Measurements from ENCODE around the gene TTC28. TPM values are rescaled to one million over a fixed set of nuclear protein-coding genes. Genes with fewer than 3 reads are reported as not detected.
A peak's percentile ranks its signal among the peaks of the same experiment; 100 is the strongest.
"Not testable (repeated sequence)": the region's sequence is repeated elsewhere in the genome, so short reads cannot be mapped to it uniquely, and the experiment has no call there.

The TTC28 gene
- 8.8 and 14.8 TPM in 2 replicates for total RNA-seq (2014; rRNA removed; shearing (Covaris generic))

GRCh38 chr22:28679611-28680287, at the start of gene TTC28:
TSS of gene TTC28 (minus strand) at chr22:28679840. CDS start at chr22:28679723, 117 bp downstream.
- peak; percentile 87 for DNase-seq
- peak within 1 kb of the TSS; percentile 77 for H3K4me3 ChIP-seq (ENCODE audit: insufficient read depth, low read depth, low read length)

GRCh38 chr22:28728621-28729313, 49.1 kb upstream of the TTC28 start:
- H3K27me3 ChIP-seq (ENCODE audit: control insufficient read depth, insufficient read depth, low read length): no peaks in the 10 kb centered on the region
- DNase-seq: no peak
- H3K36me3 ChIP-seq (replicated peaks; ENCODE audit: control insufficient read depth, insufficient read depth, low read length): peaks cover 15% of the 10 kb centered on the region
- no peak overlapping the region for H3K4me3 ChIP-seq (ENCODE audit: insufficient read depth, low read depth, low read length)

More at GRCh38 chr22:28679611-28680287, at the start of gene TTC28:
- H3K27me3 ChIP-seq (ENCODE audit: control insufficient read depth, insufficient read depth, low read length); H3K36me3 ChIP-seq (replicated peaks; ENCODE audit: control insufficient read depth, insufficient read depth, low read length): not testable (repeated sequence)

GRCh38 chr22:28728002-28728401, 48.4 kb upstream of the TTC28 start:
- DNase-seq: no peak
- peaks cover 12% of the 10 kb centered on the region for H3K36me3 ChIP-seq (replicated peaks; ENCODE audit: control insufficient read depth, insufficient read depth, low read length)
- H3K27me3 ChIP-seq (ENCODE audit: control insufficient read depth, insufficient read depth, low read length): no peaks in the 10 kb centered on the region
- H3K4me3 ChIP-seq (ENCODE audit: insufficient read depth, low read depth, low read length): no peak overlapping the region

GRCh38 chr22:28718044-28718443, 38.4 kb upstream of the TTC28 start:
- no peak for DNase-seq
- Histone ChIP-seq H3K4me3 (ENCODE audit: insufficient read depth, low read depth, low read length) (no peak overlapping the region), H3K36me3 (replicated peaks; ENCODE audit: control insufficient read depth, insufficient read depth, low read length) (peaks cover 19% of the 10 kb centered on the region), H3K27me3 (ENCODE audit: control insufficient read depth, insufficient read depth, low read length) (no peaks in the 10 kb centered on the region)

- Histone ChIP-seq H3K4me3 (ENCODE audit: insufficient read depth, low read depth, low read length) (no peak overlapping the region), H3K36me3 (replicated peaks; ENCODE audit: control insufficient read depth, insufficient read depth, low read length) (peaks cover 15% of the 10 kb centered on the region), H3K27me3 (ENCODE audit: control insufficient read depth, insufficient read depth, low read length) (no peaks in the 10 kb centered on the region)
- no peak for DNase-seq
Observed at GRCh38 chr22:28716686-28717085, 37.0 kb upstream of the TTC28 start.

- peaks cover 13% of the 10 kb centered on the region for H3K36me3 ChIP-seq (replicated peaks; ENCODE audit: control insufficient read depth, insufficient read depth, low read length)
Observed at GRCh38 chr22:28715611-28716010, 36.0 kb upstream of the TTC28 start.

GRCh38 chr22:28714043-28714628, 34.5 kb upstream of the TTC28 start:
- no peak for DNase-seq
- H3K27me3 ChIP-seq (ENCODE audit: control insufficient read depth, insufficient read depth, low read length): no peaks in the 10 kb centered on the region
- no peak overlapping the region for H3K4me3 ChIP-seq (ENCODE audit: insufficient read depth, low read depth, low read length)

More at GRCh38 chr22:28715611-28716010, 36.0 kb upstream of the TTC28 start:
- no peak for DNase-seq
- Histone ChIP-seq H3K27me3 (ENCODE audit: control insufficient read depth, insufficient read depth, low read length) (no peaks in the 10 kb centered on the region), H3K4me3 (ENCODE audit: insufficient read depth, low read depth, low read length) (no peak overlapping the region)

GRCh38 chr22:28711820-28712777, 32.5 kb upstream of the TTC28 start:
- Histone ChIP-seq H3K36me3 (replicated peaks; ENCODE audit: control insufficient read depth, insufficient read depth, low read length) (peaks cover 12% of the 10 kb centered on the region), H3K4me3 (ENCODE audit: insufficient read depth, low read depth, low read length) (no peak overlapping the region), H3K27me3 (ENCODE audit: control insufficient read depth, insufficient read depth, low read length) (no peaks in the 10 kb centered on the region)
- peak; percentile 14 for DNase-seq

More at GRCh38 chr22:28714043-28714628, 34.5 kb upstream of the TTC28 start:
- peaks cover 10% of the 10 kb centered on the region for H3K36me3 ChIP-seq (replicated peaks; ENCODE audit: control insufficient read depth, insufficient read depth, low read length)

- DNase-seq: no peak
- Histone ChIP-seq H3K36me3 (replicated peaks; ENCODE audit: control insufficient read depth, insufficient read depth, low read length) (peaks cover 14% of the 10 kb centered on the region), H3K27me3 (ENCODE audit: control insufficient read depth, insufficient read depth, low read length) (no peaks in the 10 kb centered on the region), H3K4me3 (ENCODE audit: insufficient read depth, low read depth, low read length) (no peak overlapping the region)
Observed at GRCh38 chr22:28711341-28711740, 31.7 kb upstream of the TTC28 start.

- Histone ChIP-seq H3K36me3 (replicated peaks; ENCODE audit: control insufficient read depth, insufficient read depth, low read length) (peaks cover 19% of the 10 kb centered on the region), H3K4me3 (ENCODE audit: insufficient read depth, low read depth, low read length) (no peak overlapping the region), H3K27me3 (ENCODE audit: control insufficient read depth, insufficient read depth, low read length) (no peaks in the 10 kb centered on the region)
- DNase-seq: no peak
Observed at GRCh38 chr22:28710576-28711191, 31.0 kb upstream of the TTC28 start.

- DNase-seq: no peak
- no peak overlapping the region for H3K4me3 ChIP-seq (ENCODE audit: insufficient read depth, low read depth, low read length)
- no peaks in the 10 kb centered on the region for H3K27me3 ChIP-seq (ENCODE audit: control insufficient read depth, insufficient read depth, low read length)
- H3K36me3 ChIP-seq (replicated peaks; ENCODE audit: control insufficient read depth, insufficient read depth, low read length): peaks cover 19% of the 10 kb centered on the region
Observed at GRCh38 chr22:28710107-28710506, 30.5 kb upstream of the TTC28 start.

- no peak overlapping the region for H3K4me3 ChIP-seq (ENCODE audit: insufficient read depth, low read depth, low read length)
Observed at GRCh38 chr22:28706845-28707244, 27.2 kb upstream of the TTC28 start.

GRCh38 chr22:28703436-28703835, 23.8 kb upstream of the TTC28 start:
- no peak for DNase-seq
- H3K36me3 ChIP-seq (replicated peaks; ENCODE audit: control insufficient read depth, insufficient read depth, low read length): peaks cover 15% of the 10 kb centered on the region
- H3K4me3 ChIP-seq (ENCODE audit: insufficient read depth, low read depth, low read length): no peak overlapping the region
- no peaks in the 10 kb centered on the region for H3K27me3 ChIP-seq (ENCODE audit: control insufficient read depth, insufficient read depth, low read length)

More at GRCh38 chr22:28706845-28707244, 27.2 kb upstream of the TTC28 start:
- peaks cover 16% of the 10 kb centered on the region for H3K36me3 ChIP-seq (replicated peaks; ENCODE audit: control insufficient read depth, insufficient read depth, low read length)
- no peaks in the 10 kb centered on the region for H3K27me3 ChIP-seq (ENCODE audit: control insufficient read depth, insufficient read depth, low read length)
- no peak for DNase-seq

- H3K27me3 ChIP-seq (ENCODE audit: control insufficient read depth, insufficient read depth, low read length): no peaks in the 10 kb centered on the region
- H3K36me3 ChIP-seq (replicated peaks; ENCODE audit: control insufficient read depth, insufficient read depth, low read length): peaks cover 14% of the 10 kb centered on the region
- no peak for DNase-seq
- H3K4me3 ChIP-seq (ENCODE audit: insufficient read depth, low read depth, low read length): no peak overlapping the region
Observed at GRCh38 chr22:28702891-28703290, 23.3 kb upstream of the TTC28 start.

Measured in H7 (cell line).